Esophagus squamous epithelium (tissue), 5 donors: ENCODE measurements around the gene DNAH9. TPM values are rescaled to one million over a fixed set of nuclear protein-coding genes. Genes with fewer than 3 reads are reported as not detected.

Experiments
- DNase-seq: peaks from one replicate; lab custom pipeline; 2025; lab: John Stamatoyannopoulos, UW
- H3K27ac ChIP-seq, 4 donors: fragments of 200-600 bp; sonication (generic); one replicate each; pipeline ENCODE4 v1.5.1; 2016 to 2019; ENCODE audit warnings: mild to moderate bottlenecking in 1 of 4
- H3K27me3 ChIP-seq, 4 donors: fragments of 200-600 bp; sonication (generic); 1 replicate in 3 of 4; 2 replicates in 1 of 4; pipeline versions ENCODE4 v1.5.1 to v1.6.0; 2017 to 2021; ENCODE audit warnings: antibody characterized with exemption in 1 of 4
- H3K36me3 ChIP-seq, 3 donors: fragments of 200-600 bp; sonication (generic); one replicate each; pipeline ENCODE4 v1.5.1; 2016 to 2019
- H3K4me1 ChIP-seq, 3 donors: fragments of 200-600 bp; sonication (generic); one replicate each; pipeline ENCODE4 v1.5.1; 2017 to 2019
- H3K4me3 ChIP-seq, 4 donors: fragments of 200-600 bp; sonication (generic); 1 replicate in 3 of 4; 2 replicates in 1 of 4; pipeline ENCODE4 v1.5.1; 2016 to 2019; ENCODE audit warnings: mild to moderate bottlenecking in 2 of 4, moderate library complexity in 1 of 4
- H3K9me3 ChIP-seq, 3 donors: fragments of 200-600 bp; sonication (generic); one replicate each; pipeline ENCODE4 v1.5.1; 2016 to 2019
- CTCF ChIP-seq, 6 experiments: fragments of 450-650 bp in 4 of 6; fragments of 200-600 bp in 2 of 6; sonication (generic) in 2 of 6; IDR thresholded peaks; one replicate each; pipeline ENCODE4 v1.5.1; 2016 to 2019; ENCODE audit warnings: antibody characterized with exemption in 6 of 6, mild to moderate bottlenecking in 4 of 6, moderate library complexity in 4 of 6
- POLR2A ChIP-seq, 4 donors: fragments of 450-650 bp; IDR thresholded peaks; one replicate each; pipeline ENCODE4 v1.6.1; 2017; ENCODE audit warnings: antibody characterized with exemption in 4 of 4, mild to moderate bottlenecking in 4 of 4, moderate library complexity in 3 of 4
- WGBS, 2 donors: methylation state at CpG; one replicate each; pipeline ENCODE4 v1.1.5; 2018; 5-methylcytosine and 5-hydroxymethylcytosine counted together
- intact Hi-C: fragments of 100-400 bp; cut with DNase I; formaldehyde crosslinking; loops from one replicate; pipeline ENCODE4 v1.15.0; 2022
- total RNA-seq, 4 donors: library from RNA; depleted of rRNA; stranded (reverse); fragments of >200 nt; gene quantifications; one replicate each; pipeline ENCODE4 v1.1.0, GENCODE V29; 2016
- donor health status: DM: yes; HTN: yes; CAD: no.

Gene DNAH9
- total RNA-seq, 4 donors from 2014 or later, result 0.18 to 0.61 (median 0.29) TPM

GRCh38 chr17:11882716-11883115 lies 284.4 kb downstream of the DNAH9 start:
- 26 to 34% methylated on average over 3 of the region's 3 CpGs for WGBS, 2 donors
- no peak overlapping the region for H3K27ac ChIP-seq
- H3K27me3 ChIP-seq, result no peaks in the 10 kb centered on the region
- intact Hi-C loops, result no loop called here
- TF ChIP-seq CTCF (IDR thresholded peaks at IDR 0.05) (no peak), POLR2A (IDR thresholded peaks at IDR 0.05) (no peak)
- H3K4me1 ChIP-seq, result peaks cover 0 to 5% (median 0%) of the 10 kb centered on the region in 3 donors
- DNase-seq, result no peak
- no peaks in the 10 kb centered on the region for H3K9me3 ChIP-seq
- no peaks in the 10 kb centered on the region for H3K36me3 ChIP-seq
- no peak overlapping the region for H3K4me3 ChIP-seq

- Histone ChIP-seq H3K27ac (no peak overlapping the region), H3K4me1 (peaks cover 0 to 5% (median 0%) of the 10 kb centered on the region in 3 donors), H3K36me3 (no peaks in the 10 kb centered on the region), H3K4me3 (no peak overlapping the region), H3K27me3 (no peaks in the 10 kb centered on the region), H3K9me3 (no peaks in the 10 kb centered on the region)
- TF ChIP-seq CTCF (IDR thresholded peaks at IDR 0.05), result no peak
- no peak for TF ChIP-seq POLR2A (IDR thresholded peaks at IDR 0.05)
- 54 to 75% methylated on average over 2 of the region's 2 CpGs for WGBS, 2 donors
- no peak for DNase-seq
- intact Hi-C loops, result no loop called here
Measured at GRCh38 chr17:11885051-11885450, 286.8 kb downstream of the DNAH9 start.

- Histone ChIP-seq H3K27ac (no peak overlapping the region), H3K4me1 (no peaks in the 10 kb centered on the region), H3K4me3 (no peak overlapping the region), H3K36me3 (no peaks in the 10 kb centered on the region), H3K27me3 (no peaks in the 10 kb centered on the region), H3K9me3 (no peaks in the 10 kb centered on the region)
- 77 to 82% methylated on average over 3 to 5 of the region's 5 CpGs for WGBS, 2 donors
- intact Hi-C loops, result no loop called here
- no peak for DNase-seq
- TF ChIP-seq POLR2A (IDR thresholded peaks at IDR 0.05), result no peak
- TF ChIP-seq CTCF (IDR thresholded peaks at IDR 0.05), result no peak
Measured at GRCh38 chr17:11889266-11889665, 291.0 kb downstream of the DNAH9 start.

GRCh38 chr17:11893862-11894261 lies 295.6 kb downstream of the DNAH9 start:
- DNase-seq, result no peak
- WGBS, 2 donors, result 90 to 92% methylated on average over 4 of the region's 4 CpGs
- Histone ChIP-seq H3K27ac (no peak overlapping the region), H3K36me3 (no peaks in the 10 kb centered on the region), H3K9me3 (no peaks in the 10 kb centered on the region), H3K4me3 (no peak overlapping the region), H3K27me3 (no peaks in the 10 kb centered on the region), H3K4me1 (no peaks in the 10 kb centered on the region)
- no peak for TF ChIP-seq POLR2A (IDR thresholded peaks at IDR 0.05)
- TF ChIP-seq CTCF (IDR thresholded peaks at IDR 0.05), result no peak
- intact Hi-C loops, result no loop called here

- no peaks in the 10 kb centered on the region for H3K36me3 ChIP-seq
- intact Hi-C loops, result no loop called here
- no peak overlapping the region for H3K4me3 ChIP-seq
- no peak for TF ChIP-seq POLR2A (IDR thresholded peaks at IDR 0.05)
- no peak for TF ChIP-seq CTCF (IDR thresholded peaks at IDR 0.05)
- H3K27me3 ChIP-seq, result no peaks in the 10 kb centered on the region
- DNase-seq, result no peak
- 88 to 91% methylated on average over 1 of the region's 1 CpG for WGBS, 2 donors
- no peaks in the 10 kb centered on the region for H3K9me3 ChIP-seq
- no peaks in the 10 kb centered on the region for H3K4me1 ChIP-seq
- no peak overlapping the region for H3K27ac ChIP-seq
Measured at GRCh38 chr17:11896199-11896598, 297.9 kb downstream of the DNAH9 start.
